SK-N-SH (cell line): Measurements from ENCODE around the gene THAP12. TPM values are rescaled to one million over a fixed set of nuclear protein-coding genes. Genes with fewer than 3 reads are reported as not detected.

Experiments
- EZH2phosphoT487 ChIP-seq: fragments of 200-600 bp; sonication (generic); IDR thresholded peaks from 2 replicates; pipeline ENCODE4 v1.6.1; 2017; ENCODE audit warnings: low read depth, mixed run types, mild to moderate bottlenecking, antibody characterized with exemption, moderate library complexity, borderline replicate concordance
- FOXM1 ChIP-seq: IDR thresholded peaks from 2 replicates; pipeline ENCODE4 v1.4.0; 2012; ENCODE audit warnings: low read depth, mild to moderate bottlenecking
- IRF3 ChIP-seq: fragments of 150-350 bp; IDR thresholded peaks from 2 replicates; pipeline ENCODE4 v1.6.1; 2016; ENCODE audit warnings: mild to moderate bottlenecking, low read depth, low read length
- JUND ChIP-seq: IDR thresholded peaks from 2 replicates; pipeline ENCODE4 v1.4.0; 2012
- MXI1 ChIP-seq: IDR thresholded peaks from 2 replicates; pipeline ENCODE4 v1.6.1; 2012; ENCODE audit warnings: mild to moderate bottlenecking, low read depth, low read length, improper control_type of control experiment
- NRF1 ChIP-seq: IDR thresholded peaks from 2 replicates; pipeline ENCODE4 v1.6.1; 2012; ENCODE audit warnings: low read depth, mild to moderate bottlenecking, low read length
- RAD21 ChIP-seq: IDR thresholded peaks from 2 replicates; pipeline ENCODE4 v1.6.1; 2012; ENCODE audit warnings: mild to moderate bottlenecking, low read length
- polyA plus RNA-seq, 3 experiments: library from polyadenylated mRNA; depleted of rRNA; stranded (reverse); fragments of >200 nt; gene quantifications; 2 replicates each; pipeline ENCODE4 v1.2.3, GENCODE V29; 2012
- small RNA-seq, 7 experiments: library from RNA; depleted of rRNA; stranded (forward); fragments of <200 nt; gene quantifications; one replicate each; pipeline ENCODE3, GENCODE V24; 2012
- TF ChIP-seq, protein P1 (sequence below): IDR thresholded peaks from 2 replicates; pipeline ENCODE4; 2012

Gene THAP12
- polyA plus RNA-seq, 1 of the 3 experiments (the other 2 are of a cell fraction): 14.9 TPM

GRCh38 chr11:76302996-76303395 is 77.9 kb downstream of the THAP12 start (continued):
- TF ChIP-seq, protein P1, sequence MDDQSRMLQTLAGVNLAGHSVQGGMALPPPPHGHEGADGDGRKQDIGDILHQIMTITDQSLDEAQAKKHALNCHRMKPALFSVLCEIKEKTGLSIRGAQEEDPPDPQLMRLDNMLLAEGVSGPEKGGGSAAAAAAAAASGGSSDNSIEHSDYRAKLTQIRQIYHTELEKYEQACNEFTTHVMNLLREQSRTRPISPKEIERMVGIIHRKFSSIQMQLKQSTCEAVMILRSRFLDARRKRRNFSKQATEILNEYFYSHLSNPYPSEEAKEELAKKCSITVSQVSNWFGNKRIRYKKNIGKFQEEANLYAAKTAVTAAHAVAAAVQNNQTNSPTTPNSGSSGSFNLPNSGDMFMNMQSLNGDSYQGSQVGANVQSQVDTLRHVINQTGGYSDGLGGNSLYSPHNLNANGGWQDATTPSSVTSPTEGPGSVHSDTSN: no peak
- TF ChIP-seq MXI1 (no peak), IRF3 (no peak), FOXM1 (no peak), RAD21 (no peak), JUND (no peak), EZH2phosphoT487 (no peak), NRF1 (no peak)

Small RNAs within 50 kb of the gene (small RNA-seq; reads per million reads assigned to genes)
- 0 reads per million in 7 experiments for gene RF00019

Other genes starting within 250 kb of the THAP12 start
- 0.43 and 0.70 TPM in 2 replicates for gene WNT11, start 174.6 kb downstream of the THAP12 start, polyA plus RNA-seq (2012; rRNA removed)
- gene GVQW3, start 191 bp upstream of the THAP12 start, polyA plus RNA-seq (2012; rRNA removed): 2.3 and 3.9 TPM in 2 replicates
- gene EMSY, start 63.9 kb upstream of the THAP12 start, polyA plus RNA-seq (2012; rRNA removed): 11.1 and 12.6 TPM in 2 replicates